K562 (cell line): ENCODE data around the gene SCYL1. TPM values are rescaled to one million over a fixed set of nuclear protein-coding genes. Genes with fewer than 3 reads are reported as not detected.

Experiments used
- BCL6 ChIP-seq: fragments of 250-450 bp; sonication (Bioruptor Pico); IDR thresholded peaks from 2 replicates; pipeline ENCODE4 v1.4.0; 2020
- DNMT1 ChIP-seq: fragments of 450-650 bp; IDR thresholded peaks from 2 replicates; pipeline ENCODE4 v1.6.1; 2016; ENCODE audit warnings: antibody characterized with exemption, mild to moderate bottlenecking
- HNRNPLL ChIP-seq: fragments of 200-400 bp; formaldehyde crosslinking; IDR thresholded peaks from 2 replicates; pipeline ENCODE4 v1.6.1; 2017; ENCODE audit warnings: low read length, low read depth, mild to moderate bottlenecking; ENCODE audit not compliant: poor library complexity, severe bottlenecking
- KDM4B ChIP-seq, 2 experiments: fragments of 450-650 bp in 1 of 2; sonication (generic) in 1 of 2; IDR thresholded peaks; 2 replicates each; pipeline ENCODE4 v1.6.1; 2016 to 2017; ENCODE audit warnings: borderline replicate concordance in 2 of 2, antibody characterized with exemption in 1 of 2, low read depth in 1 of 2, mild to moderate bottlenecking in 1 of 2
- L3MBTL2 ChIP-seq: fragments of 450-650 bp; IDR thresholded peaks from 2 replicates; pipeline ENCODE4 v1.6.1; 2016; ENCODE audit warnings: mild to moderate bottlenecking, moderate library complexity
- NCOA2 ChIP-seq, 2 experiments: fragments of 450-650 bp; IDR thresholded peaks; 2 replicates each; pipeline ENCODE4 v1.6.1; 2018; ENCODE audit warnings: mild to moderate bottlenecking in 2 of 2, moderate library complexity in 1 of 2; ENCODE audit not compliant: partially characterized antibody in 2 of 2
- RAD51 ChIP-seq: fragments of 450-650 bp; IDR thresholded peaks from 2 replicates; pipeline ENCODE4 v1.7.1; 2016; ENCODE audit warnings: low read depth, mild to moderate bottlenecking, borderline replicate concordance
- RHOXF2B ChIP-seq: fragments of 250-450 bp; sonication (Bioruptor Pico); conservative IDR thresholded peaks from 2 replicates; pipeline ENCODE4 v1.5.1; 2021
- SIX5 ChIP-seq, 2 experiments: IDR thresholded peaks; 2 replicates each; pipeline ENCODE4 v1.6.1; 2011; ENCODE audit warnings: low read length in 2 of 2, borderline replicate concordance in 1 of 2, low read depth in 1 of 2, mild to moderate bottlenecking in 1 of 2, moderate library complexity in 1 of 2; ENCODE audit not compliant: insufficient read depth in 1 of 2
- WHSC1 ChIP-seq: IDR thresholded peaks from one replicate; pipeline ENCODE4 v1.6.1; 2012; ENCODE audit warnings: low read length, control low read depth, inconsistent platforms
- ZNF184 ChIP-seq: sonication (generic); formaldehyde crosslinking; IDR thresholded peaks from 2 replicates; pipeline ENCODE4 v1.5.0; 2020; ENCODE audit warnings: missing genetic modification reagents
- ZNF274 ChIP-seq: IDR thresholded peaks from 2 replicates; pipeline ENCODE4 v1.6.1; 2011; ENCODE audit warnings: low read depth, mild to moderate bottlenecking, low read length, moderate library complexity, borderline replicate concordance
- ZNF408 ChIP-seq: fragments of 250-450 bp; sonication (Bioruptor Pico); IDR thresholded peaks from 2 replicates; pipeline ENCODE4 v1.4.0; 2020; ENCODE audit warnings: low read depth, mild to moderate bottlenecking, moderate library complexity
- ZNF586 ChIP-seq: fragments of 450-650 bp; formaldehyde crosslinking; conservative IDR thresholded peaks from 2 replicates; pipeline ENCODE4 v1.4.0; 2020; ENCODE audit warnings: mild to moderate bottlenecking, moderate library complexity
- polyA plus RNA-seq, 8 experiments: library from polyadenylated mRNA; depleted of rRNA in 4 of 8; stranded (reverse) in 5 of 8; unstranded in 3 of 8; fragments of >200 nt; fragmentation: Nextera tagmentation in 2 of 8; fragmentation: Illumina TruSeq in 1 of 8; extraction: Ambion mirVana in 2 of 8; extraction: Trizol in 1 of 8; gene quantifications; 2 replicates each; pipeline versions ENCODE4 v1.2.1 to v1.2.3, GENCODE V29; 2011 to 2014; ENCODE audit warnings: inconsistent platforms in 1 of 8, missing spikeins in 1 of 8
- total RNA-seq, 7 experiments: library from RNA; depleted of rRNA in 6 of 7; stranded (reverse); fragments of >200 nt in 6 of 7; fragmentation: Illumina TruSeq in 2 of 7; extraction: Trizol in 2 of 7; gene quantifications; 2 replicates each; pipeline versions ENCODE4 v1.2.1 to v1.2.3, GENCODE V29; 2011 to 2021; ENCODE audit warnings: low replicate concordance in 1 of 7
- TF ChIP-seq, protein P1 (sequence below): IDR thresholded peaks from 2 replicates; pipeline ENCODE4 v1.6.1; 2011; ENCODE audit warnings: borderline replicate concordance, low read depth, mild to moderate bottlenecking, moderate library complexity, low read length; ENCODE audit not compliant: insufficient read depth, poor library complexity, severe bottlenecking
- TF ChIP-seq, protein P2 (sequence below): fragments of 250-450 bp; sonication (Bioruptor Pico); IDR thresholded peaks from 2 replicates; pipeline ENCODE4 v1.8.0; 2022; ENCODE audit warnings: inconsistent platforms, mild to moderate bottlenecking, moderate library complexity, borderline replicate concordance
- TF ChIP-seq, protein P3 (sequence below): fragments of 450-650 bp; IDR thresholded peaks from 2 replicates; pipeline ENCODE4 v1.6.1; 2014; ENCODE audit warnings: low read depth, mild to moderate bottlenecking, moderate library complexity, borderline replicate concordance
- TF ChIP-seq, protein P4 (sequence below): fragments of 250-450 bp; sonication (Bioruptor Pico); IDR thresholded peaks from 2 replicates; pipeline ENCODE4 v1.5.0; 2022; ENCODE audit warnings: mild to moderate bottlenecking

The SCYL1 gene
- total and polyA plus RNA-seq, 9 of the 15 experiments (the other 6 are each of a cell fraction or from before 2014, with no cell fraction given): 1.9 to 145 (median 57.6) TPM

DNA sequence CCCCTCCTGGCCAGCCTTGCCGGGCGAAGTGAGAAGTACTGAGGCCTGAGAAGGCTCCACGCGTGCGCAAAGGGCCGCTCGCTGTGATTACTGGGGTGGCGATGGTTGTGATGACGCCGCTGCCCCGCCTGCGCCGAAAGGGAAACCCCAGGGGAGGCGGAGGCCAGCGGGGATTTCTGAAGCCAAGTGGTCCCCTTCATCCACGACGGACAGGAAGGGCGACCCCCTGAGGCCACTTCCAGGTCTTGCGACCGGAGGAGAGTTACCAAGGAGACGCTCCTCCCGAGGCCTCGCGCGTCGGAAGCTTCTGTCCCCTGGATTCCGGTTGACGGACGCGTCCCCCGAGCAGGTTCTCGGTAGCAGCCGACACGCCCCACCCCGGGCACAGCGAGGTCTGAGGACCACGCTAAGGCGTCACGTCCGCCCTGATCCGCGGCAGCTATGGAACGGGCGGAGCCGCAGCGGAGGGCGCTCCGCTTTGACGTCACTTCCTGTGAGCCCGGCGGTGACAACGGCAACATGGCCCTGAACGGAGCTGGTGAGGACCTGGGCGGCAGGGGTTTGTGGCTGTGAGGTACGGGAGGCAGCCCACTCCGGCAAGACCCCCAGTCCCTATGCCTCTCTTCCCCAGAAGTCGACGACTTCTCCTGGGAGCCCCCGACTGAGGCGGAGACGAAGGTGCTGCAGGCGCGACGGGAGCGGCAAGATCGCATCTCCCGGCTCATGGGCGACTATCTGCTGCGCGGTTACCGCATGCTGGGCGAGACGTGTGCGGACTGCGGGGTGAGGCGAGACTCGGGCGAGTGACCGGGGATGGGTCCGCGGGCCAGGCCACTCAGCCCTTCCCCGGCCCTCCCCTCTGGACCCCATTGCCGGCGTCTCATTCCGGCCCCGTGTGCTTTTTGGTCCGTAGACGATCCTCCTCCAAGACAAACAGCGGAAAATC is 45.4 kb downstream of the SCYL1 start, which contains the start of gene ZNRD2 (continued):
- no peak for TF ChIP-seq ZNF586 (CRISPR knock-in tag)
- TF ChIP-seq ZNF408: no peak
- peak in 1 of 2 experiments; percentile 82; a peak in 1 of 4 replicates for TF ChIP-seq KDM4B (IDR thresholded peaks at IDR 0.05; ENCODE audit: borderline replicate concordance in 2 of 2, low read depth in 1 of 2)
- TF ChIP-seq DNMT1: no peak
- TF ChIP-seq, protein P1, sequence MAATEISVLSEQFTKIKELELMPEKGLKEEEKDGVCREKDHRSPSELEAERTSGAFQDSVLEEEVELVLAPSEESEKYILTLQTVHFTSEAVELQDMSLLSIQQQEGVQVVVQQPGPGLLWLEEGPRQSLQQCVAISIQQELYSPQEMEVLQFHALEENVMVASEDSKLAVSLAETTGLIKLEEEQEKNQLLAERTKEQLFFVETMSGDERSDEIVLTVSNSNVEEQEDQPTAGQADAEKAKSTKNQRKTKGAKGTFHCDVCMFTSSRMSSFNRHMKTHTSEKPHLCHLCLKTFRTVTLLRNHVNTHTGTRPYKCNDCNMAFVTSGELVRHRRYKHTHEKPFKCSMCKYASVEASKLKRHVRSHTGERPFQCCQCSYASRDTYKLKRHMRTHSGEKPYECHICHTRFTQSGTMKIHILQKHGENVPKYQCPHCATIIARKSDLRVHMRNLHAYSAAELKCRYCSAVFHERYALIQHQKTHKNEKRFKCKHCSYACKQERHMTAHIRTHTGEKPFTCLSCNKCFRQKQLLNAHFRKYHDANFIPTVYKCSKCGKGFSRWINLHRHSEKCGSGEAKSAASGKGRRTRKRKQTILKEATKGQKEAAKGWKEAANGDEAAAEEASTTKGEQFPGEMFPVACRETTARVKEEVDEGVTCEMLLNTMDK: peak; percentile 45
- TF ChIP-seq SIX5 (IDR thresholded peaks at IDR 0.05; ENCODE audit: borderline replicate concordance in 1 of 2, insufficient read depth in 1 of 2, low read depth in 1 of 2, low read length in 2 of 2): peak; percentile 68 to 84
- no peak for TF ChIP-seq WHSC1
- peak; percentile 84 for TF ChIP-seq L3MBTL2
- TF ChIP-seq BCL6 (CRISPR knock-in tag): no peak
- no peak for TF ChIP-seq NCOA2 (IDR thresholded peaks at IDR 0.05; ENCODE audit: partially characterized antibody in 2 of 2)
- TF ChIP-seq, protein P2, sequence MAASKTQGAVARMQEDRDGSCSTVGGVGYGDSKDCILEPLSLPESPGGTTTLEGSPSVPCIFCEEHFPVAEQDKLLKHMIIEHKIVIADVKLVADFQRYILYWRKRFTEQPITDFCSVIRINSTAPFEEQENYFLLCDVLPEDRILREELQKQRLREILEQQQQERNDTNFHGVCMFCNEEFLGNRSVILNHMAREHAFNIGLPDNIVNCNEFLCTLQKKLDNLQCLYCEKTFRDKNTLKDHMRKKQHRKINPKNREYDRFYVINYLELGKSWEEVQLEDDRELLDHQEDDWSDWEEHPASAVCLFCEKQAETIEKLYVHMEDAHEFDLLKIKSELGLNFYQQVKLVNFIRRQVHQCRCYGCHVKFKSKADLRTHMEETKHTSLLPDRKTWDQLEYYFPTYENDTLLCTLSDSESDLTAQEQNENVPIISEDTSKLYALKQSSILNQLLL (CRISPR knock-in tag): no peak
- TF ChIP-seq ZNF274: no peak
- no peak for TF ChIP-seq ZNF184 (CRISPR knock-in tag)
- no peak for TF ChIP-seq RHOXF2B
- peak; percentile 60 for TF ChIP-seq HNRNPLL
- no peak for TF ChIP-seq RAD51
- TF ChIP-seq, protein P3, sequence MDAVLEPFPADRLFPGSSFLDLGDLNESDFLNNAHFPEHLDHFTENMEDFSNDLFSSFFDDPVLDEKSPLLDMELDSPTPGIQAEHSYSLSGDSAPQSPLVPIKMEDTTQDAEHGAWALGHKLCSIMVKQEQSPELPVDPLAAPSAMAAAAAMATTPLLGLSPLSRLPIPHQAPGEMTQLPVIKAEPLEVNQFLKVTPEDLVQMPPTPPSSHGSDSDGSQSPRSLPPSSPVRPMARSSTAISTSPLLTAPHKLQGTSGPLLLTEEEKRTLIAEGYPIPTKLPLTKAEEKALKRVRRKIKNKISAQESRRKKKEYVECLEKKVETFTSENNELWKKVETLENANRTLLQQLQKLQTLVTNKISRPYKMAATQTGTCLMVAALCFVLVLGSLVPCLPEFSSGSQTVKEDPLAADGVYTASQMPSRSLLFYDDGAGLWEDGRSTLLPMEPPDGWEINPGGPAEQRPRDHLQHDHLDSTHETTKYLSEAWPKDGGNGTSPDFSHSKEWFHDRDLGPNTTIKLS: peak; percentile 71; the same call in 1 of the 2 replicates
- TF ChIP-seq, protein P4, sequence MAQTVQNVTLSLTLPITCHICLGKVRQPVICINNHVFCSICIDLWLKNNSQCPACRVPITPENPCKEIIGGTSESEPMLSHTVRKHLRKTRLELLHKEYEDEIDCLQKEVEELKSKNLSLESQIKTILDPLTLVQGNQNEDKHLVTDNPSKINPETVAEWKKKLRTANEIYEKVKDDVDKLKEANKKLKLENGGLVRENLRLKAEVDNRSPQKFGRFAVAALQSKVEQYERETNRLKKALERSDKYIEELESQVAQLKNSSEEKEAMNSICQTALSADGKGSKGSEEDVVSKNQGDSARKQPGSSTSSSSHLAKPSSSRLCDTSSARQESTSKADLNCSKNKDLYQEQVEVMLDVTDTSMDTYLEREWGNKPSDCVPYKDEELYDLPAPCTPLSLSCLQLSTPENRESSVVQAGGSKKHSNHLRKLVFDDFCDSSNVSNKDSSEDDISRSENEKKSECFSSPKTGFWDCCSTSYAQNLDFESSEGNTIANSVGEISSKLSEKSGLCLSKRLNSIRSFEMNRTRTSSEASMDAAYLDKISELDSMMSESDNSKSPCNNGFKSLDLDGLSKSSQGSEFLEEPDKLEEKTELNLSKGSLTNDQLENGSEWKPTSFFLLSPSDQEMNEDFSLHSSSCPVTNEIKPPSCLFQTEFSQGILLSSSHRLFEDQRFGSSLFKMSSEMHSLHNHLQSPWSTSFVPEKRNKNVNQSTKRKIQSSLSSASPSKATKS (CRISPR knock-in tag): no peak
